ENCODE results near the gene CD83.

GRCh38 chr6:14149739-14150130 is 32.2 kb downstream of the CD83 start:
- no peak for TF ChIP-seq CTCF (IDR thresholded peaks at IDR 0.05)
- TF ChIP-seq POLR2A (IDR thresholded peaks at IDR 0.05): no peak

Data from uterus (tissue), 2 donors.